ENCODE measurements around the gene CAMTA2.
"Not testable (repeated sequence)": the region's sequence is repeated elsewhere in the genome, so short reads cannot be mapped to it uniquely, and the experiment has no call there.

CAMTA2 gene

DNA sequence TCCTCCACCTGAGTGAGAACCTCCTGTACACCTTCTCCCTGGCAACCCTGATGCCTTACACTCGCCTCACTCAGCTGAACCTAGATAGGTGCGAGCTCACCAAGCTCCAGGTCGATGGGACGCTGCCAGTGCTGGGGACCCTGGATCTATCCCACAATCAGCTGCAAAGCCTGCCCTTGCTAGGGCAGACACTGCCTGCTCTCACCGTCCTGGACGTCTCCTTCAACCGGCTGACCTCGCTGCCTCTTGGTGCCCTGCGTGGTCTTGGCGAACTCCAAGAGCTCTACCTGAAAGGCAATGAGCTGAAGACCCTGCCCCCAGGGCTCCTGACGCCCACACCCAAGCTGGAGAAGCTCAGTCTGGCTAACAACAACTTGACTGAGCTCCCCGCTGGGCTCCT is 54.7 kb downstream of the CAMTA2 start:
- DNase-seq: no peak

DNA sequence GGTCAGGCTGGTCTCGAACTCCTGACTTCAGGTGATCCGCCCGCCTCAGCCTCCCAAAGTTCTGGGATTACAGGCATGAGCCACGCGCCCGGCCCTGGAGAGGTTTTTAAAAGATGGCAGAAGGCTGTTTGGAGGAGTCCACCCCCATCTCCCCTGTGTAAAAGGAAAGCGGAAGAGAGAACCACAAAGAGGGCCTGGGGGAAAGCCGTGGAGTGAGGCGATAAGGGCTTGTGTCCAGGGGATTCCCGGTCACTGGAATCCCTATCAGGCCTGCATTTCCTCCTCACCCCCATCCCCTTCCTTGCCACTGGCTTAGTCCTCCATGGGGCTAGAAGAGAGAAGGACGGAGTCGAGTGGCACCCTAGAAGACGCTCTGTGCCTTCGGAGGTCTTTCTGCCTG is 55.5 kb downstream of the CAMTA2 start, which contains the start of gene GP1BA:
Gene GP1BA (plus strand): TSS at position 315 of the 400 bp plus-strand sequence. CDS start 328 bp downstream, outside the sequence.
- DNase-seq: no peak

GRCh38 chr17:4928881-4929280 is 58.6 kb downstream of the CAMTA2 start:
- DNase-seq: no peak

- not testable (repeated sequence) for DNase-seq
Measured at GRCh38 chr17:4926577-4927335, 60.7 kb downstream of the CAMTA2 start.

- DNase-seq: no peak
Measured at GRCh38 chr17:4921320-4921719, 66.2 kb downstream of the CAMTA2 start.

GRCh38 chr17:4920351-4921048 is 67.0 kb downstream of the CAMTA2 start:
- no peak for DNase-seq

GRCh38 chr17:4919511-4920047 is 67.9 kb downstream of the CAMTA2 start:
- DNase-seq: no peak

Measured in fibroblast of skin of abdomen (primary cell).